B cell (primary cell): Measurements from ENCODE around the gene DPH1. TPM values are rescaled to one million over a fixed set of nuclear protein-coding genes. Genes with fewer than 3 reads are reported as not detected.

ENCODE experiments used
- ATAC-seq: fragments of 200-7000 bp; cut with Tn5 transposase; one replicate; pipeline ENCODE4 v1.10.0; 2021; ENCODE audit warnings: low read depth, mild to moderate bottlenecking, moderate number of reproducible peaks, moderate library complexity
- CTCF ChIA-PET: fragments of 350-600 bp; sonication (Branson Sonifier 250); formaldehyde crosslinking; loops from one replicate; lab custom pipeline; 2021; ENCODE audit warnings: antibody characterized with exemption, inconsistent platforms; lab: Charles Lee
- POLR2A ChIA-PET: fragments of 350-600 bp; sonication (Branson Sonifier 250); formaldehyde crosslinking; loops from one replicate; lab custom pipeline; 2021; ENCODE audit warnings: antibody characterized with exemption; lab: Charles Lee
- DNase-seq: peaks from one replicate; pipeline ENCODE4 v3.0.0; 2013
- H2AFZ ChIP-seq: 2 replicates; pipeline ENCODE4 v1.6.1; 2012; ENCODE audit warnings: mild to moderate bottlenecking, low read depth, low read length; ENCODE audit not compliant: insufficient read depth, poor library complexity, severe bottlenecking
- H3K27ac ChIP-seq, 2 donors: 1 replicate in 1 of 2; 2 replicates in 1 of 2; pipeline ENCODE4 v1.5.1; 2012 to 2013; ENCODE audit warnings: low read length in 2 of 2, mild to moderate bottlenecking in 2 of 2, moderate library complexity in 1 of 2
- H3K27me3 ChIP-seq, 4 experiments: fragments of 200-600 bp in 1 of 4; sonication (generic) in 1 of 4; replicated peaks in 1 of 4; 1 replicate in 2 of 4; 2 replicates in 2 of 4; pipeline versions ENCODE4 v1.6.1 to v1.7.0; 2013 to 2016; ENCODE audit warnings: low read length in 3 of 4, mild to moderate bottlenecking in 2 of 4, mixed read lengths in 1 of 4, moderate library complexity in 1 of 4; ENCODE audit not compliant: insufficient read depth in 4 of 4, control insufficient read depth in 3 of 4; ENCODE audit errors: control extremely low read depth in 1 of 4
- H3K36me3 ChIP-seq, 2 experiments: replicated peaks in 1 of 2; 1 replicate in 1 of 2; 2 replicates in 1 of 2; pipeline versions ENCODE4 v1.6.1 to v1.7.1; 2013; ENCODE audit warnings: low read length in 1 of 2; ENCODE audit not compliant: insufficient read depth in 2 of 2, control insufficient read depth in 1 of 2; ENCODE audit errors: control extremely low read depth in 1 of 2, extremely low read depth in 1 of 2
- H3K4me1 ChIP-seq, 2 donors: fragments of 200-600 bp in 1 of 2; sonication (generic) in 1 of 2; 1 replicate in 1 of 2; 2 replicates in 1 of 2; pipeline versions ENCODE4 v1.5.1 to v1.6.1; 2013 to 2017; ENCODE audit warnings: low read length in 2 of 2; ENCODE audit not compliant: control insufficient read depth in 2 of 2, insufficient read depth in 2 of 2
- H3K4me2 ChIP-seq: replicated peaks from 2 replicates; pipeline ENCODE3; 2012; ENCODE audit warnings: mild to moderate bottlenecking, low read depth, low read length; ENCODE audit not compliant: poor library complexity, severe bottlenecking
- H3K4me3 ChIP-seq, 5 experiments: fragments of 200-600 bp in 1 of 5; sonication (generic) in 1 of 5; 1 replicate in 3 of 5; 2 replicates in 2 of 5; pipeline versions ENCODE4 v1.5.1 to v1.7.0; 2011 to 2016; ENCODE audit warnings: low read length in 4 of 5, mild to moderate bottlenecking in 4 of 5, low read depth in 2 of 5, control low read depth in 1 of 5, moderate library complexity in 1 of 5; ENCODE audit not compliant: insufficient read depth in 1 of 5; ENCODE audit errors: control extremely low read depth in 1 of 5, extremely low read depth in 1 of 5
- H3K79me2 ChIP-seq: fragments of 200-600 bp; sonication (generic); one replicate; pipeline ENCODE4 v1.6.0; 2016; ENCODE audit warnings: low read length; ENCODE audit not compliant: control insufficient read depth, insufficient read depth
- H3K9ac ChIP-seq: fragments of 200-600 bp; sonication (generic); 2 replicates; pipeline ENCODE4 v1.6.1; 2017; ENCODE audit warnings: mild to moderate bottlenecking, low read length, moderate library complexity
- H3K9me3 ChIP-seq, 3 donors: one replicate each; pipeline versions ENCODE4 v1.6.1 to v1.7.1; 2013; ENCODE audit warnings: low read length in 2 of 3; ENCODE audit not compliant: control insufficient read depth in 2 of 3, insufficient read depth in 1 of 3; ENCODE audit errors: control extremely low read depth in 1 of 3
- H4K20me1 ChIP-seq: 2 replicates; pipeline ENCODE4 v1.6.0; 2012; ENCODE audit warnings: mild to moderate bottlenecking, low read length; ENCODE audit not compliant: insufficient read depth, control insufficient read depth, poor library complexity, severe bottlenecking
- H3K27ac Mint-ChIP-seq: one replicate; pipeline ENCODE4 v1.8.0; 2021; ENCODE audit warnings: mixed read lengths
- H3K27me3 Mint-ChIP-seq: one replicate; pipeline ENCODE4 v1.8.0; 2021; ENCODE audit warnings: mixed read lengths
- H3K4me1 Mint-ChIP-seq: one replicate; pipeline ENCODE4 v1.8.0; 2021; ENCODE audit warnings: mixed read lengths
- H3K4me3 Mint-ChIP-seq: one replicate; pipeline ENCODE4 v1.8.0; 2021; ENCODE audit warnings: mixed read lengths
- H3K9me3 Mint-ChIP-seq: one replicate; pipeline ENCODE4 v1.8.0; 2022; ENCODE audit warnings: mixed read lengths; ENCODE audit not compliant: insufficient read depth
- CTCF ChIP-seq: fragments of 200-600 bp; IDR thresholded peaks from one replicate; pipeline ENCODE4 v1.8.0; 2022; ENCODE audit warnings: antibody characterized with exemption, mild to moderate bottlenecking
- EZH2 ChIP-seq: IDR thresholded peaks from 2 replicates; pipeline ENCODE4 v1.6.1; 2012; ENCODE audit warnings: borderline replicate concordance, low read depth, mild to moderate bottlenecking, moderate library complexity, low read length; ENCODE audit not compliant: insufficient read depth, poor library complexity, severe bottlenecking
- WGBS: methylation state at CpG from one replicate; pipeline ENCODE4 v1.1.5; 2013; ENCODE audit warnings: missing lambda C conversion rate; ENCODE audit not compliant: insufficient coverage; 5-methylcytosine and 5-hydroxymethylcytosine counted together
- intact Hi-C: fragments of 100-400 bp; cut with micrococcal nuclease; formaldehyde crosslinking; loops from one replicate; pipeline ENCODE4 v1.10.0; 2022
- polyA plus RNA-seq: library from polyadenylated mRNA; depleted of rRNA; stranded (reverse); fragments of >200 nt; gene quantifications from 2 replicates; pipeline ENCODE4 v1.2.3, GENCODE V29; 2012
- total RNA-seq, 2 donors: library from RNA; stranded (reverse); fragments of 120-200 nt in 1 of 2; gene quantifications; 1 replicate in 1 of 2; 2 replicates in 1 of 2; pipeline versions ENCODE4 v1.2.3 to v1.2.4, GENCODE V29; 2013 to 2022

Gene DPH1
- total and polyA plus RNA-seq, 2 donors (not counting 1 experiment from before 2014, with no cell fraction given): 83.6 to 105 TPM

- H3K4me1 Mint-ChIP-seq: peaks cover 5% of the 10 kb centered on the region
- H2AFZ ChIP-seq: no peak overlapping the region
- peaks cover 0 to 6% (median 0%) of the 10 kb centered on the region in 3 donors for H3K9me3 ChIP-seq
- H3K9me3 Mint-ChIP-seq: no peaks in the 10 kb centered on the region
- CTCF ChIA-PET: no interaction called here
- WGBS: 8% methylated on average over 87 of the region's 92 CpGs
- no peak overlapping the region for H3K27ac ChIP-seq
- POLR2A ChIA-PET: no interaction called here
- no peaks in the 10 kb centered on the region for H3K4me1 ChIP-seq
- H3K79me2 ChIP-seq: no peaks in the 10 kb centered on the region
- H3K27me3 ChIP-seq: peaks cover 0 to 29% (median 7%) of the 10 kb centered on the region in 4 experiments
- H3K4me3 ChIP-seq: no peak overlapping the region
- no peak overlapping the region for H3K9ac ChIP-seq
- DNase-seq (no peak), ATAC-seq (no peak)
- peaks cover 35% of the 10 kb centered on the region for H3K27me3 Mint-ChIP-seq
- no peak overlapping the region for H3K4me3 Mint-ChIP-seq
- intact Hi-C loops: no loop called here
- TF ChIP-seq EZH2: no peak
- no peak for TF ChIP-seq CTCF
- no peaks in the 10 kb centered on the region for H4K20me1 ChIP-seq
- no peak overlapping the region for H3K27ac Mint-ChIP-seq
- H3K4me2 ChIP-seq: peak overlapping the region; percentile 48
- H3K36me3 ChIP-seq: no peaks in the 10 kb centered on the region
Observed at GRCh38 chr17:1997927-1998742, 31.8 kb upstream of the DPH1 start.

GRCh38 chr17:1999557-2000251, 30.2 kb upstream of the DPH1 start:
- 47% methylated on average over 12 of the region's 13 CpGs for WGBS
- H3K9me3 Mint-ChIP-seq: no peaks in the 10 kb centered on the region
- Histone ChIP-seq H3K9me3 (peaks cover 0 to 6% (median 0%) of the 10 kb centered on the region in 3 donors), H3K4me3 (no peak overlapping the region), H3K9ac (no peak overlapping the region), H3K4me2 (no peak overlapping the region), H2AFZ (no peak overlapping the region), H3K79me2 (no peaks in the 10 kb centered on the region), H3K36me3 (no peaks in the 10 kb centered on the region), H3K27ac (no peak overlapping the region), H3K27me3 (peaks cover 0 to 25% (median 7%) of the 10 kb centered on the region in 4 experiments), H4K20me1 (no peaks in the 10 kb centered on the region), H3K4me1 (no peaks in the 10 kb centered on the region)
- peaks cover 35% of the 10 kb centered on the region for H3K27me3 Mint-ChIP-seq
- CTCF ChIA-PET: interaction anchor here (1.3 kb wide), 1 partner anchor 245 kb away, joined by 3 read pairs; no protein-coding TSS in a partner anchor
- ATAC-seq (no peak), DNase-seq (no peak)
- peaks cover 5% of the 10 kb centered on the region for H3K4me1 Mint-ChIP-seq
- POLR2A ChIA-PET: no interaction called here
- no peak overlapping the region for H3K27ac Mint-ChIP-seq
- peak overlapping the region; percentile 29 for H3K4me3 Mint-ChIP-seq
- no peak for TF ChIP-seq EZH2
- no peak for TF ChIP-seq CTCF
- intact Hi-C loops: no loop called here
